HG02588 (cell line): ENCODE data around the gene NUDT16L1.
A peak's percentile ranks its signal among the peaks of the same experiment; 100 is the strongest.
"Not testable (repeated sequence)": the region's sequence is repeated elsewhere in the genome, so short reads cannot be mapped to it uniquely, and the experiment has no call there.

ENCODE experiments used
- ATAC-seq: cut with Tn5 transposase; IDR thresholded peaks from one replicate; pipeline ENCODE4 v1.9.1; 2021; ENCODE audit warnings: mild to moderate bottlenecking, moderate library complexity; ENCODE audit not compliant: unreplicated experiment

Gene NUDT16L1

DNA sequence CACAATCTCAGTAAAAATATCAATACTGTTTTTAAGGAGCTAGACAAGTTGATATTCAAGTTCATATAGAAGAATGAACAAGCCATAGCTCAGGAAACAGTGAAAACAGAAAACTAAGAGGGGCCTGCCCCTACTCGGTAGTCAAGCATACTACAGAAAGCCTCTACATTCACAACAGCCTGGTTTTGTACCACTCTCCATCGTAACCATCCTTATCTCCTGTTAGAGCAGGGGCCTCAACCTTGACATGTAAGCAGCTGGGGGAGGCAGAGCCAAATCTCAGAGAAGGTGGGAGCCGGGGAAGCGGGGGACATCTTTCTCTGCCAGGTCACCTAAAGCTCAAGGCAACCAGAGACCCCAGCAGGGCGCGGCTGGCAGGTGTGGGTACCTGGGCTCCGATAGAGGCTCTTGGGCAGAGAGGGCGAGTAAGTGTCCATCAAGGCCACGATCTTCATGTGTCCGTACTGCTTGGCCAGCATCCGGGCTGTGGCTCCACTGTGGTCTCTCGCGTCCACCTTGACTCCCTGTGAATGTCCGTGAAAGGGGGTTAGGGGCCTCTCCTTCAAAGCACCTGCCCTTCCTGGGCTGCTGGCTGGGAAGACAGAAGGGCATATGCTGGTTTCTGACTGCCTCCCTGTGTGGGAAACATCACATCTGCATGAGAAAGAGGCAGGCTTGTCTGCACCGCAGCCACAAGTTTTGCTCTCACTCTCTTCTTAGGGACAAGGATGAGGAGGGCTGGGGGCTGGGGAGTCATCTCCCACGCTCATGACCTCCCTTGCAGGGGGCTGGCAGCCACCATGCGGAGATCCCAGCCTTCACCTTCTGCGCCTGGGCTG, 20.5 kb downstream of the NUDT16L1 start:
- no peak for ATAC-seq

DNA sequence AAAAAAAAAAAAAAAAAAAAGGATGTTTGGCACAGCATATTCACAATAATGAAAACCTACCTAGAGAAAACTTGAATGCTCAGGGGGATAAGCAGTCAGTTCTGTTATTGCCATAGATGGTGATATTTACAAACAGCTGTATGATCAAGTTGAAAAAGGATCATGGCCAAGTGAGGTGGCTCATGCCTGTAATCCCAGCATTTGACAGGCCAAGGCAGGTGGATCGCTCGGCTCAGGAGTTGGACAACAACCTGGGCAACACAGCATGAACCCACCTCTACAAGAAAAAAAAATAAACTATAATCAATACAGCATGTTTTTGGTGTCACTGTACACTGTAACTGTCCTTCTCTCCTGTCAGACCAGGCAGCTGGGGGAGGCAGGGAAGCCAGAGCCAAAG, 21.6 kb downstream of the NUDT16L1 start:
- ATAC-seq = no peak

- no peak for ATAC-seq
Measured at GRCh38 chr16:4718466-4718865, 25.1 kb downstream of the NUDT16L1 start.

DNA sequence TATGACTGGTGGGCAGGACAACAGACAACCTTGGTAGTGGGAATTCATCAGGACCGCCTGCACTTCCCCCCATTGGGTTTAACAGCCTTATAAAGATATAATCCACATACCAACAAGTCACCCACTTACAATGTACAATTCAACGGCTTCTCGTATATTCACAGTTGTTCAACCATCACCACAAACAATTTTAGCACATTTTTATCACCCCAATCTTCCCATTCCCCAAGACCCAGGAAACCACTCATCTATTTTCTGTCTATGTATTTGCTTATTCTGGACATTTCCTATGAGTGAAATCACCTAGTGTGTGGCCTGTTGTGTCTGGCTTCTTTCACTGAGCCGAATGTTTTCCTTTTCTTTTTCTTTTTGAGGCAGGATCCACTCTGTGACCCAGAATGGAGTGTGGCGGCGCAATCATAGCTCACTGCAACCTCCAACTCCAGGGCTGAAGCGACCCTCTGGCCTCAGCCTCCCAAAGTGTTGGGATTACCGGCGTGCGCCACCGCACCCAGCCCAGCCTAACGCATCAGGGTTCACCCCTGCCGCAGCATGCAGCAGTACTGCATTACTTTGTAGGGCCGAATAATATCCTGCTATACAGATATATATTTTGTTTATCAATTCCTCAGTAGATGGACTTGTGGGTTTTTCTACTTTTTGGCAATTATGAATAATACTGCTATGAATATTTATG, 29.9 kb downstream of the NUDT16L1 start:
- ATAC-seq = no peak

DNA sequence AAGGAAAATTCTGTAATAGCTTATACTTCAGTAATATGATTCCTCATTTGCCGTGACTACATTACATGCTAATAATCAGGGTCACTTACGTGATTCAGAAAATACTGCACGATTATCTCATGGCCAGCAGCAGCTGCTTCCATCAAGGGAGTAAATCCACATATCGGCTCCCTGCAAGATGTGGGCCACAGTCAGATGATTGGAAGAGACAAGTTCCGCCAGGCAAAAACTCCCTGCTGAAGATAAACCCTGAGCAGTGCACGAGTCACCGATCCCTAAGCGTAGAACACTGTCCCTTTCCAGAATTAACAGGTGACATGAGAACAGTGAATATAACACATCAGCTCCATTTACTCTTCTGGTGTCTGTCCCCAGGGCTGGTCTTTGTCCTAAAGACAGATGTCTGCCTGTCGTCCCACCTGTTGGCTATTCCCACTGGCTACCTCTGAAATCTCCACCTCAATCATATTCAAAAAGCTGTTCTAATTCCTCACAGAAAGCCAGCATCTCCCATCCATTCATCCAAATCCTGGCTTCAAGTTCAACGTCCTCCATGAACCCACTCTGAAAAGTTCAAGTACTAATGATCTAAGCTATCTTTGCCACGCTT, 31.4 kb downstream of the NUDT16L1 start:
- no peak for ATAC-seq

DNA sequence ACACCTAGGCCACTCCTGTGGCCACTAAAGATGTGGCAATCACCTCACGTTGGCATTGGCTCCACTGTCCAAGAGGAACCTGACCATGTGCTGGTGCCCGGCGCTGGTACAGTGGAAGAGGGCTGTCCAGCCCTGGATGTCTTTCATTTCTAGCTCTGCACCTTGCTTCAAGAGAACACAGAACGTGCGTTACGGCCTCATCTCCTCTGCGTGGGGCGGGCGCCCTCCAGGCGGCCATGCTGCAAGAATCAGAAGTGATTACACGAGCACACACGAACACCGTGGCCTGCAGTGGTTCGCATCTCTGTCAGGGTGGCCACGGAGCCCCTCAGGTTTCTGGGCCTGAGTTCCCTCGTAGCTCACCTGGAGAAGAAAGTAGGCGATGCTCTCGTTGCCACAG, 33.3 kb downstream of the NUDT16L1 start:
- ATAC-seq = no peak

GRCh38 chr16:4728676-4729075, 35.3 kb downstream of the NUDT16L1 start:
- ATAC-seq = no peak

DNA sequence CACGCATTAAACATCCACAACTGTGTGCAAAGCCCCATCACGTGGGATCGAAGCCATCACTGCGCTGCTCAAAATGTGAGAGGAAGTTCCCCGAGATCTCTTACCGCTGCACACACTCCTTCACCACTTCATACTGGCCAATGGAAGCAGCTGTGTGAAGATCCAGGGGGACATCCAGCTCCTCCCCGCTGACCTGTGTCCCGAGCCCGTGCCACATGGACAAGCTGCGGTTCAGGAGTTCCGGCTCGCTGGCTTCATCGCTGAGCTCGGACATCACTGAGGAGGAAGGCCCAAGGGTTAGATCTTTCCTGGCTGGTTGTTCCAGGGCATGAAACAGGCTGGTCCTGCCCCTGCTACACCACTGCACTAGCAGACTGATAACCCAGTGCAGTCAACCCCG, 36.5 kb downstream of the NUDT16L1 start:
- ATAC-seq = no peak

DNA sequence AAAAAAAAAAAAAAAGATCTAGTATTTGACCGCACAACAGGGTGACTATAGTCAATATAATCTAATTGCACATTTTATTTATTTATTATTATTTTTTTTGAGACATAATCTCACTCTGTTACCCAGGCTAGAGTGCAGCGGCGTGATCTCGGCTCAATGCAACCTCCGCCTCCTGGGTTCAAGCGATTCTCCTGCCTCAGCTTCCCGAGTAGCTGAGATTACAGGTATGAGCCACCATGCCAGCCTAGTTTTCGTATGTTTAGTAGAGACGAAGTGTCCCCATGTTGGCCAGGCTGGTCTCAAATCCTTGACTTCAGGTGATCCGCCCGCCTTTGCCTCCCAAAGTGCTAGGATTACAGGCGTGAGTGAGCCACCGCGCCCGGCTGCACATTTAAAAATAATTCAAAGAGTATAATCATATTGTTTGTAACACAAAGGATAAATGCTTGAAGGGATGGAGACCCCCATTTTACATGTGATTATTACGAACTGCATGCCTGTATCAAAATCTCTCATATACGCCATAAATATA, 39.9 kb downstream of the NUDT16L1 start:
- ATAC-seq = no peak

DNA sequence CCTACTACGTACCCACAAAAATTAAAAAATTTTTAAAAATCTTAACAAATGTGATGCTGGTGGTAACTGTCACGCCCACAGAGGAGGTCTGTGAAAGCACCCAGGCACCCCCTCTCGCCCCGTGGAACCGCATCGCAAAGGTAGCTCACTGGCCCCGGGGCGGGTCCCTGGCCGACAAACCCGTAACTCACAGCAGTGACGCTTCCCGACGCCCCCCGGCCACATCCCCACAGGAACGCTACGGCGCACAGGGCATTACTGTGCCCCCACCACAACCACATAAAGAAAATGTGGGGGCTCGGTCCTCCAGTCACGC, 40.3 kb downstream of the NUDT16L1 start:
- peak; percentile 12 for ATAC-seq

DNA sequence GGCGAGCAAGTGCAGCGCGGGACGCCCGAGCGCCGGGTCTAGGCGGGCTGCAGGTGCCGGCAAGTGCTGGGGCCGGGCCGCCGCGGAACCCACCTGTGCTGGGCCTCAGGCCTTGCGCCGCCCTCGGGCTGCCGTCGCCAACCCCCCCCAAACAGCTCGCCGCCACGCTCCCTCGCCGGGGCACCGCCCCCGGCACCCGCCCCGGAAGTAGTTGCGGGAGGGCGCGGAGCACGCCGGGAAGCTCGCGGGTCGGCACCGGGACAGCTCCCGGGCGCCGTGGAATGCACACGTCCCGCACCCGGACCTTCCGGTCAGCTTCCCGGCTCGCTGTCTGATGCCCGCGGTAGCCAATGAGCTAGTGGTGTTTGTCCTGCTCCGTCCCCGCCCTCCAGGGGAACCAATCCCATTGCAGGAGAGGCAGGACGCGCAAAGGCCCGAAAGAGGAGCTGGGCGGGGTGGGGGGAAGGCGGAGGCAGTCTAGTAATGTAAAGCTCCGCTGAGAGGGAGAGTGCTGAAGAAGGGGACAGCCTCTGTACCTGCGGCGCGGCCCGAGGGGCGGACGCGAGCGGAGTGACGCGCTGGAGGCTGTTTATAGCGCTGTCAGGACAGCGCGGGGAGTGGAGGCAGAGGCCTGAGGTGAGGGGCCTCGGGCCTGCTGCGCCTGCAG, 40.8 kb downstream of the NUDT16L1 start, which contains the start of the genes ANKS3 and DNAAF8:
ANKS3 (minus strand) TSS at position 209 of the 667 bp plus-strand sequence. CDS start 4,122 bp downstream, outside the sequence.
DNAAF8 (plus strand) TSS at position 475 of the 667 bp plus-strand sequence. CDS start 1,978 bp downstream, outside the sequence.
- ATAC-seq = peak; percentile 75

GRCh38 chr16:4734730-4735535, 41.6 kb downstream of the NUDT16L1 start:
- ATAC-seq = peak; percentile 54

DNA sequence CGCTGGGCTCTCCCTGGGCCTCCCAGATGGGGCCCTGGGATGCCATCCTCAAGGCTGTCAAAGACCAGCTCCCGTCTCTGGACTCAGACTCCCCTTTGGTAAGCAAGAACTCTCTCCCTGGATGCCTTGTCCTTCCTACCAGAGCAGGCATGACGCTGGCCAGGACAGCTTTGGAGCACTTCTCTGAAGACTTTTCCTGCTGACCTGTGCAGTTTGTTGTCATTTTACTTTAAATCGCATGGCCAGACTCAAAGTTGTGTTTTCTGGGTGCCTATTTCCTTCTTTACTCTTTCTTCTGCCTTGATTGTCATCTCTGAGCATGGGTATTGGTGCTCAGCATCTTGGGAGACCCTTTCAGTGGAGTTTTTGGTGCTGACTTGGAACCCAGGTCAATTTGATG, 43.2 kb downstream of the NUDT16L1 start:
- no peak for ATAC-seq

GRCh38 chr16:4737545-4737944, 44.2 kb downstream of the NUDT16L1 start:
- ATAC-seq = no peak

DNA sequence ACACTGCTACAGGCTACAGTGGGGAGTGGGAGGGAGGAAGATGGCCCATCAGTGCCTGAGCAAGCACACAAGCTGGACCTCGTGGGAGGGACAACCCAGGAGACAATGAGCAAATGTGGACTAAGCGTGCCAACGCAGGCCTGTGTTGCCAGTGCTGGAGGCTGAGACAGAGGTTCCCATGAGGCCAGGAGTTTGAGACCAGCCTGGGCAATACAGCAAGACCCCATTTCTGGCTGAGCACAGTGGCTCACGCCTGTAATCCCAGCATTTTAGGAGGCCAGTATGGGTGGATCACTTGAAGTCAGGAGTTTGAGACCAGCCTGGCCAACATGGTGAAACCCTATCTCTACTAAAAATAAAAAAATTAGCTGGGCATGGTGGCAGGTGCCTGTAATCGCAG, 45.0 kb downstream of the NUDT16L1 start:
- not testable (repeated sequence) for ATAC-seq

GRCh38 chr16:4743226-4743878, 50.0 kb downstream of the NUDT16L1 start:
- no peak for ATAC-seq

GRCh38 chr16:4744555-4745273, 51.4 kb downstream of the NUDT16L1 start:
- no peak for ATAC-seq

- no peak for ATAC-seq
Measured at GRCh38 chr16:4745274-4745569, 51.9 kb downstream of the NUDT16L1 start.
